IPS-18c (cell line): Measurements from ENCODE around the gene TRPM8.

Source experiments
- H3K4me3 ChIP-seq: 2 replicates; pipeline ENCODE4 v1.7.0; 2013; ENCODE audit warnings: low read depth, mild to moderate bottlenecking, low read length, moderate library complexity; ENCODE audit not compliant: insufficient read depth
- H3K9me3 ChIP-seq: one replicate; pipeline ENCODE4 v1.6.1; 2013; ENCODE audit warnings: mild to moderate bottlenecking, low read length, moderate library complexity; ENCODE audit not compliant: control insufficient read depth, insufficient read depth

The TRPM8 gene

GRCh38 chr2:233928594-233929351, 11.6 kb downstream of the TRPM8 start:
- Histone ChIP-seq H3K9me3 (no peaks in the 10 kb centered on the region), H3K4me3 (no peak overlapping the region)

GRCh38 chr2:233929352-233930022, 12.3 kb downstream of the TRPM8 start:
- Histone ChIP-seq H3K4me3 (no peak overlapping the region), H3K9me3 (no peaks in the 10 kb centered on the region)

GRCh38 chr2:233934524-233934923, 17.4 kb downstream of the TRPM8 start:
- H3K9me3 ChIP-seq, result no peaks in the 10 kb centered on the region
- H3K4me3 ChIP-seq, result no peak overlapping the region

- Histone ChIP-seq H3K4me3 (no peak overlapping the region), H3K9me3 (no peaks in the 10 kb centered on the region)
Observed at GRCh38 chr2:233935426-233935825, 18.3 kb downstream of the TRPM8 start.

GRCh38 chr2:233936089-233936488, 18.9 kb downstream of the TRPM8 start:
- Histone ChIP-seq H3K4me3 (no peak overlapping the region), H3K9me3 (no peaks in the 10 kb centered on the region)

- no peaks in the 10 kb centered on the region for H3K9me3 ChIP-seq
- H3K4me3 ChIP-seq, result no peak overlapping the region
Observed at GRCh38 chr2:233938676-233939370, 21.6 kb downstream of the TRPM8 start.

- H3K4me3 ChIP-seq, result no peak overlapping the region
- no peaks in the 10 kb centered on the region for H3K9me3 ChIP-seq
Observed at GRCh38 chr2:233940376-233941276, 23.5 kb downstream of the TRPM8 start.

- H3K9me3 ChIP-seq, result peaks cover 2% of the 10 kb centered on the region
- H3K4me3 ChIP-seq, result no peak overlapping the region
Observed at GRCh38 chr2:233942731-233943130, 25.6 kb downstream of the TRPM8 start.

GRCh38 chr2:233944269-233944668, 27.1 kb downstream of the TRPM8 start:
- Histone ChIP-seq H3K9me3 (peaks cover 2% of the 10 kb centered on the region), H3K4me3 (no peak overlapping the region)

GRCh38 chr2:233944722-233945121, 27.5 kb downstream of the TRPM8 start:
- H3K4me3 ChIP-seq, result no peak overlapping the region
- H3K9me3 ChIP-seq, result peaks cover 2% of the 10 kb centered on the region

- Histone ChIP-seq H3K4me3 (no peak overlapping the region), H3K9me3 (peaks cover 2% of the 10 kb centered on the region)
Observed at GRCh38 chr2:233945146-233945545, 28.0 kb downstream of the TRPM8 start.

GRCh38 chr2:233950078-233950825, 33.1 kb downstream of the TRPM8 start:
- peaks cover 2% of the 10 kb centered on the region for H3K9me3 ChIP-seq
- no peak overlapping the region for H3K4me3 ChIP-seq

- H3K9me3 ChIP-seq, result no peaks in the 10 kb centered on the region
- no peak overlapping the region for H3K4me3 ChIP-seq
Observed at GRCh38 chr2:233952335-233952734, 35.2 kb downstream of the TRPM8 start.

GRCh38 chr2:233953087-233953801, 36.1 kb downstream of the TRPM8 start:
- no peak overlapping the region for H3K4me3 ChIP-seq
- no peaks in the 10 kb centered on the region for H3K9me3 ChIP-seq

- Histone ChIP-seq H3K4me3 (no peak overlapping the region), H3K9me3 (no peaks in the 10 kb centered on the region)
Observed at GRCh38 chr2:233960203-233960602, 43.0 kb downstream of the TRPM8 start.

GRCh38 chr2:233961905-233962304, 44.7 kb downstream of the TRPM8 start:
- H3K9me3 ChIP-seq, result no peaks in the 10 kb centered on the region
- H3K4me3 ChIP-seq, result no peak overlapping the region
